ENCODE data around the gene BRD1. TPM values are rescaled to one million over a fixed set of nuclear protein-coding genes. Genes with fewer than 3 reads are reported as not detected.

The BRD1 gene
- total RNA-seq, 3 donors from 2014 or later, result 33.4 to 51.3 (median 48.4) TPM

DNA sequence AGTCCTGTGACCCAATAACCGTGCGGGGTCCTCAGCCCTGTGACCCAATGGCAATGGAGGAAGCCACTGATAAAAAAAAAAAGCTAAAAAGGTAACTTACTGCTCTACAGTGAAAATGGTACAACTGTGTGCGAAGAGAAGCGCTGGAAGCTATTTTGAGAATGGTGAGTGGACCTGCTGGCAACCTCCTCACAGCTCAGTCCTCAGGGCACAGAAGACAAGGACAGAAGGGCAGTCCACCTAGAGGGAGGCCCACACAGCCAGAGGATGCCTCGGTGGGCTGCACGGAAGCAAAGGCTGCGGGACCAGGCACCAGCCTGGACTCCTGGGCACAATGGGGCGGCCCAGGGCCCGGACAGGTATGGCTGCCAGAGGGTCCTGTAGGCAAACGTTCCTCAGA is 35.6 kb downstream of the BRD1 start:
- Histone ChIP-seq H3K36me3 (ENCODE audit: low read depth) (peaks cover 23% of the 10 kb centered on the region), H3K4me3 (no peak overlapping the region), H3K9me3 (no peaks in the 10 kb centered on the region), H3K4me1 (ENCODE audit: low read depth) (peaks cover 20% of the 10 kb centered on the region)
- ATAC-seq, result no peak
- TF ChIP-seq, protein P1, sequence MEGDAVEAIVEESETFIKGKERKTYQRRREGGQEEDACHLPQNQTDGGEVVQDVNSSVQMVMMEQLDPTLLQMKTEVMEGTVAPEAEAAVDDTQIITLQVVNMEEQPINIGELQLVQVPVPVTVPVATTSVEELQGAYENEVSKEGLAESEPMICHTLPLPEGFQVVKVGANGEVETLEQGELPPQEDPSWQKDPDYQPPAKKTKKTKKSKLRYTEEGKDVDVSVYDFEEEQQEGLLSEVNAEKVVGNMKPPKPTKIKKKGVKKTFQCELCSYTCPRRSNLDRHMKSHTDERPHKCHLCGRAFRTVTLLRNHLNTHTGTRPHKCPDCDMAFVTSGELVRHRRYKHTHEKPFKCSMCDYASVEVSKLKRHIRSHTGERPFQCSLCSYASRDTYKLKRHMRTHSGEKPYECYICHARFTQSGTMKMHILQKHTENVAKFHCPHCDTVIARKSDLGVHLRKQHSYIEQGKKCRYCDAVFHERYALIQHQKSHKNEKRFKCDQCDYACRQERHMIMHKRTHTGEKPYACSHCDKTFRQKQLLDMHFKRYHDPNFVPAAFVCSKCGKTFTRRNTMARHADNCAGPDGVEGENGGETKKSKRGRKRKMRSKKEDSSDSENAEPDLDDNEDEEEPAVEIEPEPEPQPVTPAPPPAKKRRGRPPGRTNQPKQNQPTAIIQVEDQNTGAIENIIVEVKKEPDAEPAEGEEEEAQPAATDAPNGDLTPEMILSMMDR (IDR thresholded peaks at IDR 0.05), result no peak
- DNase-seq, result peak in 1 of 3 donors; percentile 28
- intact Hi-C loops (cut with DNase I, micrococcal nuclease), result no loop called here

DNA sequence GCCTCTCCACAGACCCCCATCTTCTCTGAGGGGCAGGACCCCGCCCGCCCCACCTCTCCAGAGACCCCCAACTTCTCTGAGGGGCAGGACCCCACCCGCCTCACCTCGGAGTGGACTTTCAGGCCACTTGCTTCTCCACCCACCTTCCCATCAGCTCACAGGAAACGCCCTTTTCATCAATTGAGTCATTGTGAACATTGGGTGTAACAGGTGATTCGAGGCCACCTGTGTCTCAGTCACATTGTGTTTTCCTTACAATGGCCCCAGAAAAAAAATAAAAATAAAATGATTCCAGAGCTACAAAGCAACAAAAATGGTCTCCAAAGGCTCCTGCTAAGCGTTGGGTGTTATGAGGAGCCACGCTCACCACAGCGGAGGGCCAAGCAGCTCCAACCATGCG is 36.0 kb downstream of the BRD1 start:
- intact Hi-C loops (cut with DNase I, micrococcal nuclease), result no loop called here
- peak; percentile 44 for ATAC-seq
- DNase-seq, result peak in 1 of 3 donors; percentile 32
- H3K9me3 ChIP-seq, result no peaks in the 10 kb centered on the region
- H3K4me1 ChIP-seq (ENCODE audit: low read depth), result peaks cover 20% of the 10 kb centered on the region
- TF ChIP-seq, protein P1 (IDR thresholded peaks at IDR 0.05), result no peak
- peaks cover 20% of the 10 kb centered on the region for H3K36me3 ChIP-seq (ENCODE audit: low read depth)
- H3K4me3 ChIP-seq, result no peak overlapping the region

DNA sequence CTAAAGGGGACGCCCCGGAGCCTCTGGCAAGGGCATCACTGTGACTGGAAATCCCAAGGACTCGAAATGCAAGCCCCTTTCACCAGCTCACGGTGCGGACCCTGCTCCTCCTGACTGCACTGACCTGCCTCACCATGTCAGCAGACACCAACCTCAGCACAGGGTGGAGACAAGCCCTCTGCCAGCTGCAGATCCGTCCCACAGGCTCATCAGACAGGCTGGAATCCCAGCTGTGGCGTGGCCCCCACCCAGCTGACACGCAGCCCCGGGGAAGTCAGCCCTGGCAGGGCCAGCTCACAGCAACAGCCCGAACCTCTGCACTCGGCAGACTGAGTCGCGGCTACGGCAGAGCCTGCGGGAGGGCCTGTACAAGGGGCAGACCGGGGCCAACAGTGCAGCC is 36.8 kb downstream of the BRD1 start:
- TF ChIP-seq, protein P1 (IDR thresholded peaks at IDR 0.05), result no peak
- DNase-seq (peak in 1 of 3 donors; percentile 44), ATAC-seq (no peak)
- peaks cover 20% of the 10 kb centered on the region for H3K4me1 ChIP-seq (ENCODE audit: low read depth)
- H3K36me3 ChIP-seq (ENCODE audit: low read depth), result peaks cover 20% of the 10 kb centered on the region
- no peak overlapping the region for H3K4me3 ChIP-seq
- intact Hi-C loops (cut with DNase I, micrococcal nuclease), result no loop called here
- H3K9me3 ChIP-seq, result no peaks in the 10 kb centered on the region

DNA sequence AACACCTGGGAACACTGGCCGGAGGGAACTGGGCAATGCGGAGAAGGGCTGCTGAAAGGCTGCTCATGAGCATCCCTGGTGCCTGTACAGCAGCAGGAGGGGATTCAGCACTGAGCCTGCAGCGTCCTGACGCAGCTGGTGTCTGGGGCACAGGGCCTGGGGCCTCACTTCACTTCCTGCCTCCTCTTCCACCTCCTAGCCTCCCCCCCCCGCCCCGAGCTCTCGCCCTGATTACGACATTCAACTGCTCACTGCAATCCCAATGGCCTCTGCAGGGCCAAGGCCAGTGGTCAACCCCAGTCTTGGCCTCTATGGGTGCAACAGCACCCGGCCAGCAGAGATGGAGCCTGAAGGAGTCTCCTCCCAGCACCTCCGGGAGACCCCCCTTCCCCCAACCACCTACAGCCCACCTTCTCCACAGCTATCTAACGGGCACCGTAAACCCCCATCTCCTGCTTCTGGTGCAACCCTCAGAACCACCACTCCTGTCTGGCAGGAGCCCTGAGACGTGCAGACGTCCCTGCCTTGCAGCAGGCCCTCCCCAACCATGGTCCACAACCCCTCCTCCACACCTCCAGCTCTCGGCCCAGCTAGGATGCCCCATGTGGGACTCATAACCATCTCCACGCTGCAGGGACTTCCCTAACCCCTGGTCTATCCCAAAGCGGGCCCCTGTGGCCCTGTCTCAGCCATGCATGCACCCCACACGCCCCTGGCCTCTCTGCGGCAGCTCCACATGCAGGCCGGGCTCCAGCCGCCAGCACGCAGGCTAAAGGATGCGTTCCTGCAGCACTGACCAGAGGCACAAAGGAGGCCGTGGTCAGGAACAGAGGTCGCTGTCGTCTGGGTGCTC is 38.2 kb downstream of the BRD1 start:
- Histone ChIP-seq H3K36me3 (ENCODE audit: low read depth) (peaks cover 15% of the 10 kb centered on the region), H3K4me3 (no peak overlapping the region), H3K9me3 (no peaks in the 10 kb centered on the region), H3K4me1 (ENCODE audit: low read depth) (peaks cover 20% of the 10 kb centered on the region)
- TF ChIP-seq, protein P1 (IDR thresholded peaks at IDR 0.05), result no peak
- DNase-seq, result peak in 2 of 3 donors; percentile 17 to 55
- peak; percentile 35 for ATAC-seq
- intact Hi-C loops (cut with DNase I, micrococcal nuclease), result no loop called here

DNA sequence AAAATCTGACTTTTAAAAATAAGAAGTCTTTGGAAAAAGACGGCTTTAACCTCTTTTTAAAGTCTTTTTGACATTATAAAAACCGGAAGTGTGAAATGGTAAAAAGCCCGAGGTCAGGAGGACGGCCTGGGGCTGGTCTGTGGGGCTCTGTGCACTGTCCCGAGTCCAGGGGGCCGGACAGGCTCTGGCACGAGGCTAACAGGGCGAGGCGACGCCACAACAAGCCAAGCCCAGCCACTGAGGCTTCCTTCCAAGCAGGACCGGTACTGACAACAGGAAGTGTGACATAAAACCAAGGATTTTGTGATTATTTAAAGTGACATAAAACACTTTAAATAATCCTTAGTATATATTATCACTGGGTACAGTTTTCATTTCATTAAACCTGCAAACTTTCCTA is 39.2 kb downstream of the BRD1 start:
- Histone ChIP-seq H3K4me3 (no peak overlapping the region), H3K9me3 (no peaks in the 10 kb centered on the region), H3K36me3 (ENCODE audit: low read depth) (peaks cover 11% of the 10 kb centered on the region), H3K4me1 (ENCODE audit: low read depth) (peaks cover 20% of the 10 kb centered on the region)
- TF ChIP-seq, protein P1 (IDR thresholded peaks at IDR 0.05), result no peak
- intact Hi-C loops (cut with DNase I, micrococcal nuclease), result no loop called here
- peak; percentile 75 for ATAC-seq
- DNase-seq, result peak; percentile 56 to 70 (median 63)

Data from mucosa of descending colon (tissue), 3 donors.